D721Med (cell line): ENCODE measurements around the gene SMG9.

Experiments used
- DNase-seq: peaks from one replicate; pipeline ENCODE4 v3.0.0; 2011; ENCODE audit warnings: low spot score; ENCODE audit not compliant: insufficient read length
- FAIRE-seq: peaks from 2 replicates; lab custom pipeline; 2011; peaks lifted over from hg19 to GRCh38; lab: Jason Lieb, UNC
- CTCF ChIP-seq: IDR thresholded peaks from 2 replicates; pipeline ENCODE4 v1.5.1; 2012; ENCODE audit warnings: mild to moderate bottlenecking, control low read depth; ENCODE audit not compliant: insufficient read depth; ENCODE audit errors: missing control alignments

Gene SMG9

GRCh38 chr19:43774103-43774939 is 19.6 kb upstream of the SMG9 start:
- FAIRE-seq (no peak), DNase-seq (no peak)
- peak; percentile 56 for TF ChIP-seq CTCF

DNA sequence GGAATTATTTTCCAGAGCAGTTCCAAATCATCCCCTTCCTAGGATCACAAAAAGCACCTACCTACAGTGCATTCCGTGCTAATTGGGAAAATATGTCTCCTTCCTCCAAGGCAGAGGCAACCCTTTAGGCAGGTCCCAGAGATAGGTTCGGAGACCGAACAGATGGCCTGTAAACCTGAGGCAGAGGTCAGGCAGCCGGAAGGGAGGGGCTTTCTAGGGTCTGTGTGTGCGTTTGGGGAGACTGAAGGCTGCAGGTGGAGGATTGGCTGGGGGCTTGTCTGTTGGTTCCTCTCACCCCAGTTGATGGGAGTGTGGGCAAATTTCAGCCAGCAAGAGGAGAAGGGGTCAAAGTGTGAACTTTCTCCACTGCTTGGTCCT is 19.0 kb upstream of the SMG9 start:
- no peak for DNase-seq
- FAIRE-seq, result no peak
- no peak for TF ChIP-seq CTCF

DNA sequence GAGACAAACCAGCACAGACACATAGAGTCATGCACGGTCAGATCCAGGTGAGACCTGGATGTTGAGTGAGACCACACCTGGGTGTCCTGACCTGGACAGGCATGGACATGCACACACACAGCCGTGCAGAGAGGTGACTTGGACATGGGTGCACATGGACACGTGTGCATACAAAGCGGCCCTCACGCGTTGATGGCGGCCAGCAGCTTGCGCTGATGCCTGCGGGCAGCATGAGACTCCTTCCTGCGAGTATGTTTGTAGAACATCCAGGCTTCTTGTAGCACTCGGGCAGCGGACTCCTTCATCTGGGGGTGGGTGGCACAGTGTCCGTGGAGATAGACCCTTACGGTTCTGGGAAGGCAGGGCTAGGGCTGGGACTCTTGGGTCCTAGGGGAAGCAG is 14.5 kb upstream of the SMG9 start:
- DNase-seq (no peak), FAIRE-seq (no peak)
- no peak for TF ChIP-seq CTCF

GRCh38 chr19:43768273-43769050 is 13.7 kb upstream of the SMG9 start:
- no peak for TF ChIP-seq CTCF
- FAIRE-seq (no peak), DNase-seq (no peak)

DNA sequence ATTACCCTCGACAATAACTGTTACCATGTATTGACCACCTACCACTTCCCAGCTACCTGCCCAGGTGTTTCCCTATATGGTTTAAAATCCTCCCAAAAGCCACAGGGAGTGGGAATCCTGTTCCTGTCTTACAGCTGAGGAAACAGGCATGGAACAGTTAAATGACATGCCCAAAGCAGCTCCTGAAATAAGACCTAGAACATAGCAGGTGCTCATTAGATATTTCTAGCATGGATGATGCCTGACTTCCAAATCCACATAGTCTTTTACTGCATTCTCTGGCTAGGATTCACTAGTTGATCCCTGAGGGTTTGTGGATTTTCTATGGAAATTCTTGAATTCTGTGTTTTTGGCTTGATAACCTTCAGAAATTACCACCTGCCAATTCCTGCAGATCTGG is 13.1 kb upstream of the SMG9 start:
- DNase-seq (no peak), FAIRE-seq (no peak)
- TF ChIP-seq CTCF, result no peak

DNA sequence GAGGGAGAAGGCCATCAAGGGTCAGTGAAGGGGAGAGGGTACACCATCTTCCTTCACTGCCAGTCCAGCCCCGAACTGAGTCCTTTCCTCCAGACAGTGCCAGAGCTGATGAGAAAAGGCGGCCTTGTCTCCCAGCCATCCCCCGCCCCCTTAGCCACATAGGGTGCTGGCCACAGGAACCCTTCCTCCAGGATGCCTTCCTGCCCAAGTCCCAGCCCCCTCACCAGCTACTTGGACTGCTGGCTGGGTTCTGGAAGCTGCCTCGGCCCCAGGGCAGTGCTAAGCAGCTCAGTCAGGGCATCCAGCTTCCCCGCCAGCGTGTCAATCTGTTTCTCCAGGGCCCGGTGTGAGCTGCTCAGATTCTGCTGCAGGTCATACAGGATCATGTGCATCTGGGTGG is 12.6 kb upstream of the SMG9 start:
- FAIRE-seq, result no peak
- TF ChIP-seq CTCF, result no peak
- no peak for DNase-seq

DNA sequence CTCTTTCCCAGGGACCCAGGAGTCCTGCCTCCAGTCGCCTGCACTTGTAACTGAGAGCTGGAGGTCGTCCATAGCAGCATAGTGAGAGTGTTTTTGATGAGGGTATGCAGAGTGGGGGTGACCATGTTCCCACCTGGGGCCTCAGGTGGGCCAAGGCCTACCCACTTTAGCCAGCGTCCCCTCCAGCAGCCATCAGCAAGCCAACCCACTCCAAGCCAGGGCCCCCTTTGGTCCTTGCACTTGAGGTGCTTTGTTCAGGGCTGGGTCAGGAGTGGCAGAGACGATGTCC is 11.9 kb upstream of the SMG9 start:
- no peak for TF ChIP-seq CTCF
- DNase-seq, result no peak
- no peak for FAIRE-seq
